Vagina (tissue), 2 donors: ENCODE measurements around the gene LRRC27.

Source experiments
- POLR2A ChIP-seq, 2 donors: fragments of 450-650 bp; IDR thresholded peaks; one replicate each; pipeline ENCODE4 v1.6.1; 2017; ENCODE audit warnings: antibody characterized with exemption in 2 of 2, mild to moderate bottlenecking in 2 of 2, moderate library complexity in 2 of 2
- POLR2AphosphoS5 ChIP-seq, 2 donors: sonication (generic); formaldehyde crosslinking; IDR thresholded peaks; one replicate each; pipeline ENCODE4 v1.9.0; 2017; ENCODE audit warnings: antibody characterized with exemption in 2 of 2, mild to moderate bottlenecking in 2 of 2, low read depth in 1 of 2; ENCODE audit not compliant: insufficient read depth in 1 of 2
- TF ChIP-seq, protein P1 (sequence below), 3 experiments: fragments of 450-650 bp in 2 of 3; fragments of 200-600 bp in 1 of 3; sonication (generic) in 1 of 3; IDR thresholded peaks; one replicate each; pipeline ENCODE4 v1.5.1; 2017 to 2019; ENCODE audit warnings: antibody characterized with exemption in 3 of 3, mild to moderate bottlenecking in 2 of 3, moderate library complexity in 2 of 3

DNA sequence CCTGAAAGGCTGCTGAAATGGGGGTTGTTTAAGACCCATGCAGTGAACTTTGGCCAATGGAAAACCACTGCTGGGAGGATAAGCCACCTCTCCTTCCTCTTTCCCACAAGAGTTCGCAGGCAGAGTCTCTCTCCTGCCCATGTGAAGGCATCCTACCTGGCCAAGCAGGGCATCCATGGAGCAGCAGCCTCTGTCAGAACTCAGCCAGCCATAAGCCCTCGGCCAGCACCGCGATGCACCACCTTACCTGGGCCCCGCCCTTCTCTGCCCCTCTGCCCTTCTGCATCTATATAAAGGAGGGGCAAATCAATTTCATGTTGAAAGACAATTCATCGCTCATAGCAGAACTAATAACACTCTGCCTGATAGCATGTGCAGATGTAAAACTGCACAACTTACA, 18.1 kb upstream of the LRRC27 start:
- TF ChIP-seq POLR2A (IDR thresholded peaks at IDR 0.05) (no peak), POLR2AphosphoS5 (IDR thresholded peaks at IDR 0.05; ENCODE audit: insufficient read depth in 1 of 2, low read depth in 1 of 2) (no peak)
- TF ChIP-seq, protein P1, sequence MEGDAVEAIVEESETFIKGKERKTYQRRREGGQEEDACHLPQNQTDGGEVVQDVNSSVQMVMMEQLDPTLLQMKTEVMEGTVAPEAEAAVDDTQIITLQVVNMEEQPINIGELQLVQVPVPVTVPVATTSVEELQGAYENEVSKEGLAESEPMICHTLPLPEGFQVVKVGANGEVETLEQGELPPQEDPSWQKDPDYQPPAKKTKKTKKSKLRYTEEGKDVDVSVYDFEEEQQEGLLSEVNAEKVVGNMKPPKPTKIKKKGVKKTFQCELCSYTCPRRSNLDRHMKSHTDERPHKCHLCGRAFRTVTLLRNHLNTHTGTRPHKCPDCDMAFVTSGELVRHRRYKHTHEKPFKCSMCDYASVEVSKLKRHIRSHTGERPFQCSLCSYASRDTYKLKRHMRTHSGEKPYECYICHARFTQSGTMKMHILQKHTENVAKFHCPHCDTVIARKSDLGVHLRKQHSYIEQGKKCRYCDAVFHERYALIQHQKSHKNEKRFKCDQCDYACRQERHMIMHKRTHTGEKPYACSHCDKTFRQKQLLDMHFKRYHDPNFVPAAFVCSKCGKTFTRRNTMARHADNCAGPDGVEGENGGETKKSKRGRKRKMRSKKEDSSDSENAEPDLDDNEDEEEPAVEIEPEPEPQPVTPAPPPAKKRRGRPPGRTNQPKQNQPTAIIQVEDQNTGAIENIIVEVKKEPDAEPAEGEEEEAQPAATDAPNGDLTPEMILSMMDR (IDR thresholded peaks at IDR 0.05): no peak
